ENCODE results near the gene PPP1R8.

Gene PPP1R8

DNA sequence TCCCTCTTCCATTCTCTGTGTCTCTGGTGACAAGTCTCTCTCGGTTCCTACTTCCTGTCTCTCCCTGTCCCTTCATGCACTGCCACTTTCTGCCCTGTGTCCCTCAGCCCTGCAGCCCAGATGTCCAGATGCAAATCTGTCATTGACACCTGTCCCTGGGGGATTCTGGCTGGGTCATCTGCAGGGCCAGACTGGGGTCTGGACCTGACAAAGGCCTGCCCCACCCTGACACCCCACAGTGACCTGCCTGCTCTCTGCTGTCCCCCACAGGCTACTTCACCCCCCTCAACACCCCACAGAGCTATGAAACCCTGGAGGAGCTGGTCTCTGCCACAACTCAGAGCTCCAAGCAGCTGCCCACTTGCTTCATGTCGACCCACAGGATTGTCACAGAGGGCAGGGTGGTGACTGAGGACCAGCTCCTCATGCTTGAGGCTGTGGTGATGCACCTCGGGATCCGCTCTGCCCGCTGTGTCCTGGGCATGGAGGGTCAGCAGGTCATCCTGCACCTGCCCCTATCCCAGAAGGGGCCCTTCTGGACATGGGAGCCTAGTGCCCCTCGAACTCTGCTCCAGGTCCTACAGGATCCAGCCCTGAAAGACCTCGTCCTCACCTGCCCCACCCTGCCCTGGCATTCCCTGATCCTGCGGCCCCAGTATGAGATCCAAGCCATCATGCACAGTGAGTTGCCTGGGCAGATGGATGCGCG, 48.9 kb downstream of the PPP1R8 start:
- H3K36me3 ChIP-seq (ENCODE audit: control insufficient read depth, insufficient read depth, low read length) = no peaks in the 10 kb centered on the region
- H3K4me2 ChIP-seq (ENCODE audit: low read length) = no peak overlapping the region

DNA sequence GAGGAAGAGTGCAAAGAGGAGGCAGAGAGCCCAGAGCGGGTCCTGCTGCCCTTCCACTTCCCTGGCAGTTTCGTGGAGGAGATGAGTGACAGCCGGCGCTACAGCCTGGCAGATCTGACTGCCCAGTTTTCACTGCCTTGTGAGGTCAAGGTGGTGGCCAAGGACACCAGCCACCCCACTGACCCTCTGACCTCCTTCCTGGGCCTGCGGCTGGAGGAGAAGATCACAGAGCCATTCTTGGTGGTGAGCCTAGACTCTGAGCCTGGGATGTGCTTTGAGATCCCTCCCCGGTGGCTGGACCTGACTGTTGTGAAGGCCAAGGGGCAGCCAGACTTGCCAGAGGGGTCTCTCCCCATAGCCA, 51.9 kb downstream of the PPP1R8 start:
- no peak overlapping the region for H3K9ac ChIP-seq (ENCODE audit: low read length)
- no peak overlapping the region for H2AK5ac ChIP-seq (ENCODE audit: low read length)
- H3K4me3 ChIP-seq (ENCODE audit: low read length) = no peak overlapping the region
- DNase-seq = no peak
- no peak overlapping the region for H2BK5ac ChIP-seq (ENCODE audit: low read length)
- no peak overlapping the region for H4K5ac ChIP-seq (ENCODE audit: low read length)
- no CpG with 5 or more reads among the region's 6 CpGs for WGBS (ENCODE audit: extremely low coverage, insufficient coverage, low lambda C conversion rate)
- H2BK120ac ChIP-seq (ENCODE audit: low read depth, low read length) = no peak overlapping the region
- H3K79me2 ChIP-seq (ENCODE audit: control insufficient read depth, insufficient read depth, low read length) = no peaks in the 10 kb centered on the region
- no peaks in the 10 kb centered on the region for H3K27me3 ChIP-seq (ENCODE audit: insufficient read depth, low read length, poor library complexity)
- no peak overlapping the region for H2BK15ac ChIP-seq (replicated peaks; ENCODE audit: low read depth)
- H4K8ac ChIP-seq (ENCODE audit: low read depth, low read length) = no peak overlapping the region
- no peak overlapping the region for H3K56ac ChIP-seq (ENCODE audit: low read length)
- H3K27ac ChIP-seq (ENCODE audit: low read depth, low read length) = no peak overlapping the region
- no peaks in the 10 kb centered on the region for H3K36me3 ChIP-seq (ENCODE audit: control insufficient read depth, insufficient read depth, low read length)
- H3K4me2 ChIP-seq (ENCODE audit: low read length) = no peak overlapping the region
- H3K79me1 ChIP-seq (ENCODE audit: low read length) = no peaks in the 10 kb centered on the region
- H3K23ac ChIP-seq (ENCODE audit: low read length) = no peak overlapping the region
- no peak overlapping the region for H3K4ac ChIP-seq (ENCODE audit: low read depth, low read length)
- no peaks in the 10 kb centered on the region for H3K4me1 ChIP-seq (ENCODE audit: control insufficient read depth, low read depth, low read length)
- H3K18ac ChIP-seq (ENCODE audit: low read length) = no peak overlapping the region

More for the DNA sequence above, 48.9 kb downstream of the PPP1R8 start:
- Histone ChIP-seq H4K5ac (ENCODE audit: low read length) (no peak overlapping the region), H3K4me3 (ENCODE audit: low read length) (no peak overlapping the region), H3K79me1 (ENCODE audit: low read length) (no peaks in the 10 kb centered on the region), H3K27ac (ENCODE audit: low read depth, low read length) (no peak overlapping the region), H2AK5ac (ENCODE audit: low read length) (no peak overlapping the region), H3K23ac (ENCODE audit: low read length) (no peak overlapping the region), H2BK5ac (ENCODE audit: low read length) (no peak overlapping the region), H3K4ac (ENCODE audit: low read depth, low read length) (no peak overlapping the region), H2BK120ac (ENCODE audit: low read depth, low read length) (no peak overlapping the region), H3K18ac (ENCODE audit: low read length) (no peak overlapping the region), H3K27me3 (ENCODE audit: insufficient read depth, low read length, poor library complexity) (no peaks in the 10 kb centered on the region), H4K8ac (ENCODE audit: low read depth, low read length) (no peak overlapping the region), H3K4me1 (ENCODE audit: control insufficient read depth, low read depth, low read length) (no peaks in the 10 kb centered on the region), H3K9ac (ENCODE audit: low read length) (no peak overlapping the region), H3K56ac (ENCODE audit: low read length) (no peak overlapping the region), H3K79me2 (ENCODE audit: control insufficient read depth, insufficient read depth, low read length) (no peaks in the 10 kb centered on the region), H2BK15ac (replicated peaks; ENCODE audit: low read depth) (no peak overlapping the region)
- WGBS (ENCODE audit: extremely low coverage, insufficient coverage, low lambda C conversion rate) = no CpG with 5 or more reads among the region's 10 CpGs
- DNase-seq = no peak

DNA sequence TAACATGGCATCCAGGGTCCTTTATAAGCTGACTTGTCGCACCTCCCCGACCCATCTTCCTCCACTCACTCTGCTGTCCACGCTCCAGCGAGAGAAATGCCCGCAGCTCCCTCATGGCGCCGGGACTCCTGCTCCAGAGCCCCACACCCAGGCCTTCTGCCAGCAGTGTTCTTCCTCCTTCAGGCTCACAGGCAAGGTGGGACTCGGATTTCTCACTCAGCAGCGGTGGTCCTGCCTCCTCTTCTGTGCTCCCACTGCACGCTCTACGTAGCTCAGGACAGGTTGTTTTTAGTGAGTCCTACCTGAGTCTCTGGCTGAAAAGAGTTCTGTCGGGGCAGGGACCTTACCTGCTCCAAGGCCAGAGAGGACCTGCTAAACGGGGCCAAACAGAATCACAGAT, 53.0 kb downstream of the PPP1R8 start:
- no peak overlapping the region for H4K8ac ChIP-seq (ENCODE audit: low read depth, low read length)
- no peaks in the 10 kb centered on the region for H3K4me1 ChIP-seq (ENCODE audit: control insufficient read depth, low read depth, low read length)
- WGBS (ENCODE audit: extremely low coverage, insufficient coverage, low lambda C conversion rate) = no CpG with 5 or more reads among the region's 13 CpGs
- no peak overlapping the region for H3K56ac ChIP-seq (ENCODE audit: low read length)
- no peaks in the 10 kb centered on the region for H3K36me3 ChIP-seq (ENCODE audit: control insufficient read depth, insufficient read depth, low read length)
- no peak for DNase-seq
- H4K5ac ChIP-seq (ENCODE audit: low read length) = no peak overlapping the region
- H3K27me3 ChIP-seq (ENCODE audit: insufficient read depth, low read length, poor library complexity) = no peaks in the 10 kb centered on the region
- H2BK120ac ChIP-seq (ENCODE audit: low read depth, low read length) = no peak overlapping the region
- no peak overlapping the region for H2BK15ac ChIP-seq (replicated peaks; ENCODE audit: low read depth)
- H3K18ac ChIP-seq (ENCODE audit: low read length) = no peak overlapping the region
- H3K4ac ChIP-seq (ENCODE audit: low read depth, low read length) = no peak overlapping the region
- H3K9ac ChIP-seq (ENCODE audit: low read length) = no peak overlapping the region
- H3K23ac ChIP-seq (ENCODE audit: low read length) = no peak overlapping the region
- no peak overlapping the region for H3K4me3 ChIP-seq (ENCODE audit: low read length)
- no peak overlapping the region for H3K27ac ChIP-seq (ENCODE audit: low read depth, low read length)
- H2BK5ac ChIP-seq (ENCODE audit: low read length) = no peak overlapping the region
- H3K4me2 ChIP-seq (ENCODE audit: low read length) = no peak overlapping the region
- H2AK5ac ChIP-seq (ENCODE audit: low read length) = no peak overlapping the region
- H3K79me2 ChIP-seq (ENCODE audit: control insufficient read depth, insufficient read depth, low read length) = no peaks in the 10 kb centered on the region
- no peaks in the 10 kb centered on the region for H3K79me1 ChIP-seq (ENCODE audit: low read length)

DNA sequence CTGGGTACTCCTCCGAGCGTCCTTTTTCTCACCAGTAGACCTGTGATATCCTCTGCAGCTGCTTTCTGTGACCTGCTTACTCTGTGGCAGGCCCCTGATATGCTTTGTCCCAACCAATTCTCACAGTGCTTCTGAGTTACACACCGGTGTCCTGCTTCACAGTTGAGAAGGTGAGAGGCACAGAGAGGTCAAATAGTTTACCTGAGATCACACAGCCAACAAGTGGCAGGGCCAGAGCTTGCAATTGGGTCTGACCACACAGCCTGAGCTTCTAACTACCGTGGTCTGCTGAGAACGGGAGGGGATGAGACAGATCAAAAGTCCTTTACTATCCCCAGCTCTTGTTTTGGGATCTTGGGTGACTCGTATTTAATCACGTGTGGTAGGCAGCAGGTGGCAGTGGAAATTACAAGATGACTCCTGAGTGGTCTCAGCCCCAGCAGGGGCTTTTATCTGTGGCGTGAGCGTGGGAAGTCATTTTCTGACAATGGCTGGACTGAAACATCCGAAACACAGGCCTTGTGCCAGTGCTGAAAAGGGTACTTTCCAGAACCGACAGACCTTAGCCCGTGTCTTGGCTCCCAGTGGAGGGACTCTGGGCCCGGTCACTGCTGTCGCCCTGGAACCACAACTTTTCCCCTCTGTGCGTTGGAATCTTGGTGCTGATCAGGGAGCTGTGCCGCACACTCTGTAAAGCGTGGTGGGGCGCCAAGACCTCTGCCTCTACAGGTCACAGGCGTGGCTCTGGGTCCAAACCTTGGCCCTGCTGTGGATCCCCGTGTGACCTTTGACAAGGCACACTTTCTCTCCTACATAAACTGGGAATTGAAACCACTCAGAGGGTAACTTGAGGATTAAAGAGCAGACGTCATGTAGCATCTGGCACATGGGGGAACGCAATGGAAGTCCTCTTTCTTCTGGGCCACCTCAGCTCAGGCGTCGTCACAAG, 53.7 kb downstream of the PPP1R8 start:
- Histone ChIP-seq H2BK15ac (replicated peaks; ENCODE audit: low read depth) (no peak overlapping the region), H3K27ac (ENCODE audit: low read depth, low read length) (no peak overlapping the region), H3K36me3 (ENCODE audit: control insufficient read depth, insufficient read depth, low read length) (no peaks in the 10 kb centered on the region), H4K8ac (ENCODE audit: low read depth, low read length) (no peak overlapping the region), H2BK5ac (ENCODE audit: low read length) (no peak overlapping the region), H3K9ac (ENCODE audit: low read length) (no peak overlapping the region), H3K79me1 (ENCODE audit: low read length) (no peaks in the 10 kb centered on the region), H3K4me3 (ENCODE audit: low read length) (no peak overlapping the region), H3K18ac (ENCODE audit: low read length) (no peak overlapping the region), H2BK120ac (ENCODE audit: low read depth, low read length) (no peak overlapping the region), H3K27me3 (ENCODE audit: insufficient read depth, low read length, poor library complexity) (no peaks in the 10 kb centered on the region), H3K4me2 (ENCODE audit: low read length) (no peak overlapping the region), H3K4ac (ENCODE audit: low read depth, low read length) (no peak overlapping the region), H3K79me2 (ENCODE audit: control insufficient read depth, insufficient read depth, low read length) (no peaks in the 10 kb centered on the region), H2AK5ac (ENCODE audit: low read length) (no peak overlapping the region), H4K5ac (ENCODE audit: low read length) (no peak overlapping the region), H3K4me1 (ENCODE audit: control insufficient read depth, low read depth, low read length) (no peaks in the 10 kb centered on the region), H3K23ac (ENCODE audit: low read length) (no peak overlapping the region), H3K56ac (ENCODE audit: low read length) (no peak overlapping the region)
- DNase-seq = no peak
- no CpG with 5 or more reads among the region's 24 CpGs for WGBS (ENCODE audit: extremely low coverage, insufficient coverage, low lambda C conversion rate)

DNA sequence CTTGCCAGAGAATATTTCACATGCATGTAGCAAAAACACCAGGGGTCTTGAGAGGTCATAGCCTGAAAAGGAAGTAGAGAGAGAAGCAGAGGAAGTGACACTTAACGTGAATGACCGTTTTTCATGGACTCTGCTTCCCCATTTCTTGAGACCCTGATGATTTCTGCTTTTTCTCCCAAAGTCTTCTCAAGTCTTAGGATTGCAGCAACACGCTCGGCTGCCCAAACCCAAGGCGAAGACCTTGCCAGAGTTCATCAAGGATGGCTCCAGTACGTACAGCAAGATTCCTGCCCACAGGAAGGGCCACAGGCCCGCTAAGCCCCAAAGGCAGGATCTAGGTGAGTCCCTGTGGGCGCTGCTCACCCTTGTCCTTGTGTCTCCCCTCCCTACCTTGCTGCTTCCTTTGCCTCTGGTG, 54.5 kb downstream of the PPP1R8 start:
- H2AK5ac ChIP-seq (ENCODE audit: low read length) = no peak overlapping the region
- no peak overlapping the region for H2BK15ac ChIP-seq (replicated peaks; ENCODE audit: low read depth)
- H4K5ac ChIP-seq (ENCODE audit: low read length) = no peak overlapping the region
- H3K27me3 ChIP-seq (ENCODE audit: insufficient read depth, low read length, poor library complexity) = no peaks in the 10 kb centered on the region
- no peak overlapping the region for H3K4ac ChIP-seq (ENCODE audit: low read depth, low read length)
- H3K23ac ChIP-seq (ENCODE audit: low read length) = no peak overlapping the region
- no peak for DNase-seq
- H3K4me3 ChIP-seq (ENCODE audit: low read length) = no peak overlapping the region
- no peak overlapping the region for H3K18ac ChIP-seq (ENCODE audit: low read length)
- no peaks in the 10 kb centered on the region for H3K79me2 ChIP-seq (ENCODE audit: control insufficient read depth, insufficient read depth, low read length)
- no peak overlapping the region for H4K8ac ChIP-seq (ENCODE audit: low read depth, low read length)
- H3K79me1 ChIP-seq (ENCODE audit: low read length) = no peaks in the 10 kb centered on the region
- no peak overlapping the region for H3K9ac ChIP-seq (ENCODE audit: low read length)
- H3K56ac ChIP-seq (ENCODE audit: low read length) = no peak overlapping the region
- no peaks in the 10 kb centered on the region for H3K4me1 ChIP-seq (ENCODE audit: control insufficient read depth, low read depth, low read length)
- no CpG with 5 or more reads among the region's 8 CpGs for WGBS (ENCODE audit: extremely low coverage, insufficient coverage, low lambda C conversion rate)
- no peak overlapping the region for H2BK5ac ChIP-seq (ENCODE audit: low read length)
- no peak overlapping the region for H3K27ac ChIP-seq (ENCODE audit: low read depth, low read length)
- no peaks in the 10 kb centered on the region for H3K36me3 ChIP-seq (ENCODE audit: control insufficient read depth, insufficient read depth, low read length)
- no peak overlapping the region for H3K4me2 ChIP-seq (ENCODE audit: low read length)
- H2BK120ac ChIP-seq (ENCODE audit: low read depth, low read length) = no peak overlapping the region

Data from mesendoderm (in vitro differentiated cells).